HFF-Myc (cell line): ENCODE results near the gene ECD.

Experiments
- DNase-seq: peaks from one replicate; pipeline ENCODE4 v3.0.0-alpha.2; 2011; ENCODE audit warnings: low read depth; ENCODE audit errors: extremely low read depth
- H3K4me3 ChIP-seq: replicated peaks from 2 replicates; pipeline ENCODE4 v1.5.1; 2011; ENCODE audit warnings: low read depth, mild to moderate bottlenecking, control low read depth, low read length
- CTCF ChIP-seq: IDR thresholded peaks from 2 replicates; pipeline ENCODE4 v1.5.1; 2012; ENCODE audit warnings: mild to moderate bottlenecking, low read depth, low read length, control low read depth; ENCODE audit errors: missing control alignments

The ECD gene

DNA sequence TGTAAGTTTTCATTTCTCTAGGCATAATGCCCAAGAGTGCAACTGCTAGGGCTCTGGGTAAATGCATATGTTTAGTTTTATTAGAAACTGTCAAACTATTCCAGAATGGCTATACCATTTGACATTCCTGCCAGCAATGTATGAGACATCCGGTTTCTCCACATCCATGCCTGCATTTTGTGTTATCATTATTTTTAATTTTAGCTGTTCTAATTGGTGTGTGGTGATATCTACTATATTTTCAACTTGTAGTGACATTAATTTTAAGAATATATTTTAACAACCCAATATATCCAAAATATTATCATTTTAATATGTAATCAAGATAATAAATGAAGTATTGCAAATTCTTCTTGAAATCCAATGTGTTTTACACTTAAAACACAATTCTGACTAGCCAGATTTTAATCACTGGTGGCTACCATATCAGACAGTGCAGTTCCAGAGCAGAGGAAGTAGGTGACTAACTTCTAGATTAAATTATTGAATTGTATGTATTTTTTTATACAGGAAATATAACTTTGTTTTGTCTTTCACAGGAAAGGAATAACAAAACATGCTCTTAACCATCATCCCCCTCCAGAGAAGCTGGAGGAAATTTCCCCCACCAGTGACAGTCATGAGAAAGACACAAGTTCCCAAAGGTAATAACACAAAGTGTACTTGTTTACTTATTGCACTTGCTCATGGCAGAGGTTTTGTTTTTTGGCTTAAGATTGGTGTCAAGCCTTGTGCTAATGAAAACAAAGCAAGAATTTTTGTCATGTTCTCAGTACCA, 6.5 kb upstream of the ECD start:
- H3K4me3 ChIP-seq, result no peak overlapping the region
- no peak for TF ChIP-seq CTCF
- DNase-seq, result no peak

DNA sequence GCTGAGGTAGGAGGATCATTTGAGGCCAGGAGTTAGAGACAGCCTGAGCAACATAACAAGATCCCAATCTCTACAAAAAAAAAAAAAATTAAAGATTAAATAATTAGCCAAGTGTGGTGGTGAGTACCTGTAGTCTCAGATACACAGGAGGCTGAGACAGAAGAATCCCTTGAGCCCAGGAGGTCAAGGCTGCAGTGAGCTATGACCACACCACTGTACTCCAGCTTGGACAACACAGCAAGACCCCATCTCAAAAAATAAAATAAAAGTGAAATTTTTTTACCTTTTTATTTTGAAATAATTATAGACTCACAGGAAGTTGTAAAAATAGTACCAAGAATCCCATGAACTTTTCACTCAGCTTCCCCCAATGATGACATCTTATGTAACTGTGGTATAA, 5.1 kb upstream of the ECD start:
- no peak for TF ChIP-seq CTCF
- no peak overlapping the region for H3K4me3 ChIP-seq
- DNase-seq, result no peak

DNA sequence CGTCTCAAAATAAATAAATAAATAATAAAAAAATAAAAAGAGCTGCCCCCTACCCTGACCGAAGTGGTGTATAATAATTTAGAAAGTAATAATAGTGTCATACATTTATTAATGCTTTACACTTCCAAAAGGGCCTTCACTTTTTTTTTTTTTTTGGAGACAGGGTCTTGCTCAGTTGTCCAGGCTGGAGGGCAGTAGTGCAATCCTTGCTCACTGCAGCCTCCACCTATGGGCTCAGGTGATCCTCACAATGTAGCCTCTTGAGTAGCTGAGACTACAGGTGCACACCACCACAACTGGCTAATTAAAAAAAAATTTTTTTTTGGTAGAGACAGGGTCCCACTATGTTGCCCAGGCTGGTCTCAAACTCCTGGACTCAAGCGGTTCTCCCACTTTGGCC, 1.5 kb upstream of the ECD start:
- TF ChIP-seq CTCF, result no peak
- DNase-seq, result no peak
- H3K4me3 ChIP-seq, result peak overlapping the region; percentile 100; the same call in 1 of the 2 replicates

GRCh38 chr10:73168465-73168803, 626 bp upstream of the ECD start:
- DNase-seq, result no peak
- TF ChIP-seq CTCF, result no peak
- peak overlapping the region; percentile 100 for H3K4me3 ChIP-seq

GRCh38 chr10:73167458-73167782, 388 bp downstream of the ECD start:
- peak overlapping the region; percentile 100 for H3K4me3 ChIP-seq
- DNase-seq, result no peak
- no peak for TF ChIP-seq CTCF

GRCh38 chr10:73166972-73167371, 836 bp downstream of the ECD start:
- H3K4me3 ChIP-seq, result peak overlapping the region; percentile 100
- no peak for DNase-seq
- no peak for TF ChIP-seq CTCF

- no peak for DNase-seq
- no peak for TF ChIP-seq CTCF
- H3K4me3 ChIP-seq, result no peak overlapping the region
Observed at GRCh38 chr10:73163096-73163495, 4.7 kb downstream of the ECD start.
